ENCODE data around the gene TSPEAR. TPM values are rescaled to one million over a fixed set of nuclear protein-coding genes. Genes with fewer than 3 reads are reported as not detected.

Gene TSPEAR
- polyA plus RNA-seq, 1 of the 3 experiments (the other 2 are of a cell fraction), result 0.08 TPM

- H3K79me2 ChIP-seq (ENCODE audit: insufficient read depth), result no peaks in the 10 kb centered on the region
- H3K9ac ChIP-seq, result no peak overlapping the region
- no peaks in the 10 kb centered on the region for H3K36me3 ChIP-seq (replicated peaks in 1 of 2; ENCODE audit: control insufficient read depth in 1 of 2, insufficient read depth in 2 of 2, low read length in 1 of 2)
- DNase-seq, result no peak
- H2AFZ ChIP-seq (ENCODE audit: low read depth), result no peak overlapping the region
- ChIA-PET CTCF (interaction anchor here (1.4 to 2.1 kb wide), 4 partner anchors 8 to 79 kb away, joined by 6 to 9 read pairs (median 8); no protein-coding TSS in a partner anchor), POLR2A (no interaction called here)
- H3K9me3 ChIP-seq, result 0 out of 2 replicates have a peak, but pooled peaks cover 3% of the 10 kb centered on the region
- peaks cover 5% of the 10 kb centered on the region for H3F3A ChIP-seq (replicated peaks; ENCODE audit: insufficient read depth)
- no peaks in the 10 kb centered on the region for H4K20me1 ChIP-seq (ENCODE audit: insufficient read depth)
- H3K27ac ChIP-seq (ENCODE audit: low read depth in 2 of 2, low read length in 1 of 2), result no peak overlapping the region
- H3K9me2 ChIP-seq, result no peaks in the 10 kb centered on the region
- H3K4me2 ChIP-seq, result no peak overlapping the region
- H3K27me3 ChIP-seq (ENCODE audit: insufficient read depth), result peaks cover 13% of the 10 kb centered on the region; the same call in 1 of the 2 replicates
- no peak for TF ChIP-seq GATA2 (CRISPR knock-in tag; IDR thresholded peaks at IDR 0.05)
- no peak for TF ChIP-seq TCF12 (IDR thresholded peaks at IDR 0.05)
- TF ChIP-seq, protein P1, sequence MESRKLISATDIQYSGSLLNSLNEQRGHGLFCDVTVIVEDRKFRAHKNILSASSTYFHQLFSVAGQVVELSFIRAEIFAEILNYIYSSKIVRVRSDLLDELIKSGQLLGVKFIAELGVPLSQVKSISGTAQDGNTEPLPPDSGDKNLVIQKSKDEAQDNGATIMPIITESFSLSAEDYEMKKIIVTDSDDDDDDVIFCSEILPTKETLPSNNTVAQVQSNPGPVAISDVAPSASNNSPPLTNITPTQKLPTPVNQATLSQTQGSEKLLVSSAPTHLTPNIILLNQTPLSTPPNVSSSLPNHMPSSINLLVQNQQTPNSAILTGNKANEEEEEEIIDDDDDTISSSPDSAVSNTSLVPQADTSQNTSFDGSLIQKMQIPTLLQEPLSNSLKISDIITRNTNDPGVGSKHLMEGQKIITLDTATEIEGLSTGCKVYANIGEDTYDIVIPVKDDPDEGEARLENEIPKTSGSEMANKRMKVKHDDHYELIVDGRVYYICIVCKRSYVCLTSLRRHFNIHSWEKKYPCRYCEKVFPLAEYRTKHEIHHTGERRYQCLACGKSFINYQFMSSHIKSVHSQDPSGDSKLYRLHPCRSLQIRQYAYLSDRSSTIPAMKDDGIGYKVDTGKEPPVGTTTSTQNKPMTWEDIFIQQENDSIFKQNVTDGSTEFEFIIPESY (IDR thresholded peaks at IDR 0.05; ENCODE audit: borderline replicate concordance, low read depth), result no peak
- no peak for TF ChIP-seq NRF1 (IDR thresholded peaks at IDR 0.05; ENCODE audit: low read depth, low read length)
- TF ChIP-seq NFIC (IDR thresholded peaks at IDR 0.05; ENCODE audit: borderline replicate concordance), result no peak
- TF ChIP-seq FOXJ3 (CRISPR knock-in tag; IDR thresholded peaks at IDR 0.05), result no peak
- TF ChIP-seq RFX5 (IDR thresholded peaks at IDR 0.05; ENCODE audit: low read length), result no peak
- no peak for TF ChIP-seq GABPA (IDR thresholded peaks at IDR 0.05; ENCODE audit: low read depth)
- no peak for TF ChIP-seq FOSL2 (IDR thresholded peaks at IDR 0.05; ENCODE audit: borderline replicate concordance, low read depth)
- TF ChIP-seq MAX (IDR thresholded peaks at IDR 0.05; ENCODE audit: low read depth), result no peak
- no peak for TF ChIP-seq TEAD4 (IDR thresholded peaks at IDR 0.05; ENCODE audit: borderline replicate concordance, insufficient read depth)
- no peak for TF ChIP-seq YY1 (IDR thresholded peaks at IDR 0.05; ENCODE audit: low read depth)
- H3K4me3 ChIP-seq (ENCODE audit: low read depth in 2 of 2, low read length in 1 of 2), result no peak overlapping the region
- 63% methylated on average over 12 of the region's 13 CpGs for WGBS (ENCODE audit: low lambda C conversion rate)
- peaks cover 0 to 30% of the 10 kb centered on the region in 2 experiments; a peak in 1 of 4 replicates for H3K4me1 ChIP-seq (ENCODE audit: control insufficient read depth in 1 of 2, insufficient read depth in 2 of 2, low read depth in 1 of 2, low read length in 1 of 2)
Observed at GRCh38 chr21:44448651-44449131, 262.7 kb downstream of the TSPEAR start.

Small RNA genes lying within 50 kb of the gene (small RNA-seq; reads per million reads assigned to genes)
- 0 reads per million in 7 experiments for gene KRTAP12-6P

Other genes starting within 250 kb of the TSPEAR start
- gene KRTAP10-1, start 171.4 kb downstream of the TSPEAR start, polyA plus RNA-seq (2012; rRNA removed), result not detected in 2 replicates
- gene KRTAP10-2, start 160.1 kb downstream of the TSPEAR start, polyA plus RNA-seq (2012; rRNA removed), result not detected in 2 replicates
- not detected in 2 replicates for gene KRTAP10-3, start 152.8 kb downstream of the TSPEAR start, polyA plus RNA-seq (2012; rRNA removed)
- not detected in 2 replicates for gene KRTAP10-4, start 137.8 kb downstream of the TSPEAR start, polyA plus RNA-seq (2012; rRNA removed)
- gene KRTAP10-5, start 131.0 kb downstream of the TSPEAR start, polyA plus RNA-seq (2012; rRNA removed), result not detected in 2 replicates
- gene KRTAP10-6, start 119.1 kb downstream of the TSPEAR start, polyA plus RNA-seq (2012; rRNA removed), result not detected in 2 replicates
- not detected in 2 replicates for gene KRTAP10-7, start 111.0 kb downstream of the TSPEAR start, polyA plus RNA-seq (2012; rRNA removed)
- not detected in 2 replicates for gene KRTAP10-8, start 99.5 kb downstream of the TSPEAR start, polyA plus RNA-seq (2012; rRNA removed)
- not detected in 2 replicates for gene KRTAP10-9, start 84.5 kb downstream of the TSPEAR start, polyA plus RNA-seq (2012; rRNA removed)
- gene KRTAP10-10, start 74.2 kb downstream of the TSPEAR start, polyA plus RNA-seq (2012; rRNA removed), result not detected in 2 replicates
- gene KRTAP10-11, start 65.2 kb downstream of the TSPEAR start, polyA plus RNA-seq (2012; rRNA removed), result not detected in 2 replicates
- gene KRTAP12-4, start 56.9 kb downstream of the TSPEAR start, polyA plus RNA-seq (2012; rRNA removed), result not detected in 2 replicates
- gene KRTAP12-3, start 53.6 kb downstream of the TSPEAR start, polyA plus RNA-seq (2012; rRNA removed), result not detected in 2 replicates
- gene KRTAP12-2, start 44.6 kb downstream of the TSPEAR start, polyA plus RNA-seq (2012; rRNA removed), result not detected in 2 replicates
- not detected in 2 replicates for gene KRTAP12-1, start 29.4 kb downstream of the TSPEAR start, polyA plus RNA-seq (2012; rRNA removed)
- not detected in 2 replicates for gene KRTAP10-12, start 14.4 kb downstream of the TSPEAR start, polyA plus RNA-seq (2012; rRNA removed)
- gene UBE2G2, start 90.2 kb upstream of the TSPEAR start, polyA plus RNA-seq (2012; rRNA removed), result 129 and 149 TPM in 2 replicates
- 89.0 and 125 TPM in 2 replicates for gene SUMO3, start 106.5 kb upstream of the TSPEAR start, polyA plus RNA-seq (2012; rRNA removed)
- gene PTTG1IP, start 162.1 kb upstream of the TSPEAR start, polyA plus RNA-seq (2012; rRNA removed), result 171 and 196 TPM in 2 replicates
- 0.67 and 0.77 TPM in 2 replicates for gene ITGB2, start 209.3 kb upstream of the TSPEAR start, polyA plus RNA-seq (2012; rRNA removed)
- 27.1 and 42.9 TPM in 2 replicates for gene SLX9, start 228.5 kb upstream of the TSPEAR start, polyA plus RNA-seq (2012; rRNA removed)

All from SK-N-SH (cell line).